GM21529 (cell line): ENCODE results near the gene PHLDB3.
"Not testable (repeated sequence)": the region's sequence is repeated elsewhere in the genome, so short reads cannot be mapped to it uniquely, and the experiment has no call there.

Source experiments
- ATAC-seq: cut with Tn5 transposase; IDR thresholded peaks from one replicate; pipeline ENCODE4 v1.9.1; 2021; ENCODE audit not compliant: unreplicated experiment

The PHLDB3 gene

DNA sequence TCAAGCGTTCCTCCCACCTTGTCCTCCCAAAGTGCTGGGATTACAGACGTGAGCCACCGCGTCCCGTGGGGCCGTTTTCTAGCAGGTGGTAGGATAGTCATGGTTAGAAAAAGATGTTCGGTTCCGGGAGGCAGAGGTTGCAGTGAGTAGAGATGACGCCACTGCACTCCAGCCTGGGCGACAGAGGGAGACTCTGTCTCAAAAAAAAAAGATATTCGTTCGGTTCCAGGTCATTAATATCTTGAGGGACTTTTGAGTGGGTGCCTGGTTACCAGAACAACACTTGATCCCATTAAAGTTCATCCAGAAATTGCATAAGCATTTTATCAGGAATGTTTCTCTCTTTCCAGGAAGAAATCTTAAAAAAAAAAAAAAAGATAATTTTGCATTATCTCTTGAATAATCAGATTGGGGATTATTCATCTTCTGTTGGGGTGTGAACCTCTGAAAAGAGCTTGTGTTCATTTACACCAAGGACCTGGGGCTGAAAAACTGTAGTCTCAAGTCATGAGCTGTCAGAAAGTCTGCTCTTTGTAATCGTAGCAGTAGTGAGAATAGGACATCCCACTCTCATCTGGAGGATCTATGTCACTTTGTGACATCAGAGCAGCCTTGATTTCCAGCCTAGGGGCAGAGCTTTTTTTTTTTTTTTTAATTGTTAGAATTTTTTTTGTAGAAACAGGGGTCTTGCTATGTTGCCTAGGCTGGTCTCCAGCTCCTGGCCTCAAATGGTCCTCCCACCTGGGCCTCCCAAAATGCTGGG, 23.5 kb upstream of the PHLDB3 start:
- no peak for ATAC-seq

DNA sequence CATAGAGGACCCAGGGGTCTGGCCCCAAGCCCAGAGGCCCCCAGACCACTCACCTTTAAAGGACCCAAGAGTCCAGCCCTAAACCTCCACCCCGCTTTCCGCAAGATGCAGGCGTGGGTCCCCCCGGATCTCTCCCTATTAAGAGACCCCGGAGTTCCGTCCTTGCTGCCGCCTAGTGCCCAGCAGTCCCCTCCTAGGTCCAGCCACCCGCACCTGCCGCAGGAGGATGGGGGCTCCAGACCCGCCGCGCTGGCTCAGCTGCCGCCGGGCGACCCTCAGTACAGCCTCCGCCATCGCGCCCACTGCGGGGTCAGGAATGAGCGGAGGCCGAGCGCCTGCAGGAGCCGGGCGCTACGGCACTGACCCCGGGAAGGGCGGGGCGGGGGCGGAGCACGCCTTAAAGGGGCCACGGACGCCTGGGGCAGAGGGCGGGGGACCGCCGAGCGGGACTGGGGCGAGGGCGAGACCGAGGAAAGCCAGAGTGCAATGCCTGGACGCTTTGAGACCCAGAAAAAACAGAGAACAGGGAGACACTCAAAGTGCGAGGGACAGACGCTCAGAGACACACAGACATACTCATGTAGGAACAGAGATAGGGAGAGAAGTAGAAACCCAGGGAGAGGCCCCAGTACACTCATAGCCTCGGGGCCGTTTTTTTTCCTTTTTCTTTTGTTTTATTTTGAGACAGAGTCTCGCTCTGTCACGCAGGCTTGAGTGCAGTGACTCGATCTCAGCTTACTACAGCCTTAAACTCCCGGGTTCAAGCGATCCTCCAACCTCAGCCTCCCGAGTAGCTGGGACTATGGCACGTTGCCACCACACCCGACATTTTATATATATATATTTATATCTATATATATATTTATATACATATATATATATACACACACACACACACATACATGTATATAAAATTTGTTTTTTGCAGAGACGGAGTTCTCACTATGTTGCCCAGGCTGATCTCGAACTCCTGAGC, 22.6 kb upstream of the PHLDB3 start, which contains the start of gene ETHE1:
Gene ETHE1, minus strand, starts transcription at position 318 of the 976 bp plus-strand sequence. Its CDS starts 24 bp downstream, at position 294.
- ATAC-seq = peak; percentile 60

DNA sequence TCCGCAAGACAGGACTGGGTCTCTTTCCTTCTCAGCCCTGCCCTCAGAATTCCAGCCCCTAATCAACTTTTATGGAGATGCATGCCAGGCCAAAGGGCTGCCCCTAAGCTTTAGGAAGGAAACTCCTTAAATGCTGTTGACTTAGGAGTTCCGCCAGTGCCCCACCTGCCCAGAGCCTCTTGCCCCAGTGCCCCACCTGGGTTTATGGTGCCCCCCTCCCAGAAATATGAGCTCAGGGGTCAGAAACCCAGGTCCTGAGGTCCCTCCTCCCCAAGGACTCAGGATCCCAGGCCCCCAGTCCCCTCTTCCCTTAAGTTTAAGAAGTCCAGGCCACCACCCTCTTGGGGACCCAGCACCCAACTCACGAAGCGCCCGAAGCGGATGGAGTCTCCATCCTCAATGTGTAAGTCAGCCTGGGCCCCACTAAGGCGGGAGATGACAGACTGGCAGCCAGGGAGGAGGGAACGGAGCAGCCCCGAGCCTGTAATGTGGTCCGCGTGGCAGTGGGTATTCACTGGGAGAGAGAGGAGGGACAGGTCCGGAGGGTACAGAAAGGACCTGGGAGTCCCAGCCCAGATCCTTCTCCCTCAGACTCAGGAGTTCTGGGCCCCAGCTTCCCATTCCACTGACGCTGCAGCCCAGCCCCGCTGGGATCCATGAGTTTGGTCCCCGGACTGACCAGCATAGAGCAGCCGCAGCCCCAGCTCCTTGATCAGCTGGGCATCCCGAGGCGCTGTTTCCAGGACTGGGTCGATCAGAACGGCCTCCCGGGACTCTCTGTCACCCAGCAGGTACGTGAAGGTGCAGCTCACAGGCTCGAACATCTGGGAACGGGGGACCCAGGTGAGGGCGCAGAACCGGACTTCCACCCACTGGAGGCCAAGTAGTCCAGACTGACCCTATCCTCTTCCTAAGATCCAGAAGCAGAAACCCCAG, 21.6 kb upstream of the PHLDB3 start:
- ATAC-seq = no peak

DNA sequence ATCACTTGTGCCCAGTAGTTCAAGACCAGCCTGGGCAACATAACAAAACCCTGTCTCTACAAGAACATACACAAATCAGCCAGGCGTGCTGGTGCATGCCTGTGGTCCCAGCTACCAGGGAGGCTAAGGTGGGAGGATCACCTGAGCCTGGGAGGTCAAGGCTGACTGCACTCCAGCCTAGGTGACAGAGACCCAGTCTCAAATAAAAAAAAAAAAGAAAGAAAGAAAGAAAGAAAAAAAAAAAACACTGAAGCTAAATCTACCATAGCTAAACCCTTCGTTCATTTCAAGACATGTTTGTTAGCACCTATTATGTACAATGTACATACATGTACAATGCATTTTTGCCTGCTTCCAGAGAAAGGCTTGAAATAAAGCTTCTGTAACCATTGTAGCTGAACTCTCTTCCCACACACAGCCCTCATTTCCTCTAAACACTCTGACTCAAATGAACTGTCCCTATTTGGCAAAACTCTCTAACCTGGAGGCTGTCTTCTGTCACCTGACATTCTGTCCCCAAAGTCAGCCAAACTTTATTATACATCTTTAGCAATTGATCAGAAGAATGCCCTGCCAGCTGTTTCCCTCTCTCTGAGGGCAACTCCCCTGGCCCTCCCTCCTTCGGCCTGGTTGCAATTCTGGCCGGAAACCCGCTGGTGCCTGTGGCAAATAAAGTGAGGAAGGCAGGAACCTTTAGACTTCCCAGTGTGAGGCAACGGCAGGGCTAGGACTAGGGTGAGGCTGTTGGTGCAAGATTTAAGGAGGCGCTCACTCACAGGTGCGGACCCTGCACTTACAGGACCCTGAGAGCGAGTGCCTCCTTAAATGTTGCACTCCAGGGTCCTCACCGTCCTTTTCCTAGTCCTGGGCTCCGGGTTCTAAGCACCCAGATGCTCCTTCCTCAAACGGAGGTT, 20.6 kb upstream of the PHLDB3 start:
- ATAC-seq = no peak

DNA sequence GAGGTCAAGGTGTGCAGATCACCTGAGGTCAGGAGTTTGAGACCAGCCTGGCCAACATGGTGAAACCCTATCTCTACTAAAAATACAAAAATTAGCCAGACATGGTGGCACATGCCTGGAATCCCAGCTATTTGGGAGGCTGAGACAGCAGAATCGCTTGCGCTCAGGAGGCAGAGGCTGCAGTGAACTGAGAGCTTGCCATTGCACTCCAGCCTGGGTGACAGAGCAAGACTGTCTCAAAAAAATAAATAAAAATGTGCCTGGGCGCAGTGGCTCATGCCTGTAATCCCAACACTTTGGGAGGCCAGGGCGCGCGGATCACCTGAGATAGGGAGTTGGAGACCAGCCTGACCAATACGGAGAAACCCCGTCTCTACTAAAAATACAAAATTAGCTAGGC, 19.1 kb upstream of the PHLDB3 start:
- not testable (repeated sequence) for ATAC-seq

DNA sequence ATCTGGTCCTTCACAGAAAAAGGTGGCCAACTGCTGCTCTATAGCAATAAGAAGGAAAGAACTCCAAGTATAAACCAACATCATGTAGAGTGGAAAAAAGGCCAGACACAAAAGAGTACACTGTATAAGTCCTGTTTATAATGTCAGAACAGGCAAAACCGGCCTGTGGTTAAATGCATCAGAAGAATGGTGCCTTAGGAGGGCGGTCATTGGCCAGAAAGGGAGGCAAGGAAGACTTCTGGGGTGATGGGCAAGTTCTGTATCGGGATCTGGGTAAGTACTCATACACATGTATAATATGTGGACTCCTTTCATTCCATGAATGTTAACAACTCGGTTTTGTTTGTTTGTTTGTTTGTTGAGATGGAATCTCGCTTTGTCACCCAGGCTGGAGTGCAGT, 18.4 kb upstream of the PHLDB3 start:
- ATAC-seq = no peak

DNA sequence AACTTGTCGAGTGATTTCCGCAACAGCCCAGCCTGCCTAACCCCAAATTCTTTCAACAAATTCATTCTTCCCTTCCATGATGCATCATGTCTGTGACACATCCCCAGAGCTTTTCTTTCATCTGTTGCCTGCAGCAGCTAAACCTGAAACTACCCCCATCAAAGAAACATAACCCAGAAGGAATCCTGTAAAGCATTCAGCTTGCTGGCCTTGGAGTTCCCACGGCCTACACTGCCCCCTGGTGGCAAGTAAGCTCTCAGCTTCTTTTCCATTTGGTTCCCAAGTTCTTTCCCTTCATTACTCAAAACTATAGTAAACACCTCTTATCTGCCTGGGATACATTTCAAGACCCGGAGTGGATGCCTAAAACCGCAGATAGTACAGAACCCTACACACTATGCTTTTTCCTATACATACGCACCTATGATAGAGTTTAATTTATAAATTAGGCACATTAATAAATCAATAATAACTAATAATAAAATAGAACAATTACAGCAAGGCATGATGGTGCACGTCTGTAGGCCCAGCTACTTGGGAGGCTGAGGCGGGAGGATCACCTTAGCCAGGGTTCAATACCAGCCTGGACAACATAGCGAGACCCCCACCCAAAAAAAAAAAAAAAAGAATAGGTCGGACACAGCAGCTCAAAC, 15.0 kb upstream of the PHLDB3 start:
- ATAC-seq = no peak

DNA sequence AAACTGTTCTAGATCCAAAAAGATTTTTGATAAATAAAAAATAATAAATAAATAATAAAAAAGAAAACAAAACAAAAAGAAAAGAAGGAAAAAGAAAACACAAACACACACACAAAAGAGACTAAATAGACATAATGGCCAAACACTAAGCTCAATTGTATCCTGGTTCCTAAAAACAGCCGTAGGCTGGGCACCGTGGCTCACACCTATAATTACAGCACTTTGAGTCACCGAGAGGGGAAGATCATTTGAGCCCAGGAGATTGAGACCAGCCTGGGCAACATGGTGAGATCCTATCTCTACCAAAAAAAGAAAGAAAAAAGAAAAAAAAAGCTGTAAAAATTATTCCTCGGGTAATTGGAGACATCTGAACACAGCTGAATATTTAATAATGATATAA, 13.5 kb upstream of the PHLDB3 start:
- no peak for ATAC-seq

DNA sequence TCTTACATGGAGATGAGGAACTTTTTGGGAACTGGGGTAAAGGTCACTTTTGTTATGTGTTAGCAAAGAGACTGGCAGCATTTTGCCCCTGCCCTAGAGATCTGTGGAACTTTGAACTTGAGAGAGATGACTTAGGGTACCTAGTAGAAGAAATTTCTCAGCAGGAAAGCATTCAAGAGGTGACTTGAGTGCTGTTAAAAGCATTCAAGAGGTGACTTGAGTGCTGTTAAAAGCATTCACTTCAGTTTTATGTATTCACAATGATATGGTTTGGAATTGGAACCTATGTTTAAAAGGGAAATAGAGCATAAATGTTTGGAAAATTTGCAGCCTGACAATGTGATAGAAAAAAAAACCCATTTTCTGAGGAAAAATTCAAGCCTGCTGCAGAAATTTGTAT, 7.9 kb upstream of the PHLDB3 start:
- not testable (repeated sequence) for ATAC-seq

DNA sequence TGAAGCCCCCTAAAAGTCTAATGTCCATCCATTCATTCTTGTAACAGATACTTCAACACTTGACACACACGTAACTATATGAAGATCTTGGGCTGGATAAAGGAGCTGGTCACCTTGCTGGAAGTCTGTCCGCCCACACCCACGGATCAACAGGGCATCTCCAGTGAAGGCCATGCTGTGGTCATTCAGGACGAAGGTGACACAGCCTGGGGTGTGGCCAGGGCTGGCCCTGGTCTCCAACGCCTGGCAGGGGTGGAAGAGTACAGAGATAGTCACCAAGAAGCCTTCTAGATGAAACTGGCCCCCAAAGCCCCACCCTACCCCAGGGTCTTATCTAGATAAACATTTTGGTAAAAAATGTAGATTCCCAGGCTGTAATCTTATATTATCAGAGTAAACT, 6.8 kb upstream of the PHLDB3 start:
- no peak for ATAC-seq

DNA sequence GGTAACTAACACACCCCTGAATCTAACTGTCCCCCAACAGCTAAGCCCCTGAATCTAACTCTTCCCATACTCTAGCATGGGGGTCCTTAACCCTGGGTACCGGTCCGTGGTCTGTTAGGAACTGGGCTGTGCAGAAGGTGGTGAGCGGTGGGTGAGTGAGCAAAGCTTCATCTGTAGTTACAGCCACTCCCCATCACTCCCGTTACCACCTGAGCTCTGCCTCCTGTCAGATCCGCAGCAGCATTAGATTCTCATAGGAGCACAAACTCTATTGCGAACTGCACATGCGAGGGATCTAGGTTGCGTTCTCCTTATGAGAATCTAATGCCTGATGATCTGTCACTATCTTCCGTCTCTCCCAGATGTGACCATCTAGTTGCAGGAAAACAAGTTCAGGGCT, 6.2 kb upstream of the PHLDB3 start:
- ATAC-seq = no peak

DNA sequence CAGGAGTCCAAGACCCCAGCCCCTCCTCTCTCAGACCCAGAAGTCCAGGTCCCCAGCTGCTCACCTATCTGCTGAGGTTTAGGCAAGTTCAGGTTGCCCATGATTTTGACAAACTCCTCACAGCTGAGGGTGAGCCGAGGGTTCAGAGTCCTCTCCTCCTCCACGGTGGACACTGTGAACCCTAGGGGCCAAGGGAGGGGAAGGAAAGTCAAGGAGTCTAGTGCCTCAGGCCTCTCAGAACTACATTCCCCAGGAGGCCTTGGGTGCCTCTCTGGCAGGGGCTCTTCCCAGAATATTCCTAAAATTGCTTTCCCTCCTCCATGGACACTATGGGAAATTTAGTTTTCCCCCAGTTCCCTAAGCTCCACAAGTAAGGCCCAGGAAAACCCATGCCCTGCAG, 3.3 kb upstream of the PHLDB3 start:
- no peak for ATAC-seq

DNA sequence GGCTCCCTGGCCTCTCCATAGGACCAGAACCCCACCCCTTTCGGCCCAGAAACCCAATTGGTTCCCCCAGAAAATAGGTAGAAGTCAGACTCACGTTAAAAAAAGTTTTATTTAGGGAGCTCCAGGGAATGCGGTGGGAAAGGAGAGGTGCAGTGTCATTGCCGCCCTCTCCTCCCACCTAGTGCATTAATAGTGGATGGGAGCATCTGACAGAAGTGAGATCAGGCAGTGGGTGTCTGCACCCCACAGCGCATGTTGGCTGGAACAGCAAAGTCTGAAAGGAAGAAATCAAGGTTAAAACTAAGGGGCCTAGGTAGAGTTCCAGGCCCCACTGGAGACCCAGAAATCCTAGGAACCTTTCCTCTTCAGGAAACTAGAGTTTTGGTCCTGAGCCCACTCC, 2.1 kb upstream of the PHLDB3 start:
- ATAC-seq = no peak

DNA sequence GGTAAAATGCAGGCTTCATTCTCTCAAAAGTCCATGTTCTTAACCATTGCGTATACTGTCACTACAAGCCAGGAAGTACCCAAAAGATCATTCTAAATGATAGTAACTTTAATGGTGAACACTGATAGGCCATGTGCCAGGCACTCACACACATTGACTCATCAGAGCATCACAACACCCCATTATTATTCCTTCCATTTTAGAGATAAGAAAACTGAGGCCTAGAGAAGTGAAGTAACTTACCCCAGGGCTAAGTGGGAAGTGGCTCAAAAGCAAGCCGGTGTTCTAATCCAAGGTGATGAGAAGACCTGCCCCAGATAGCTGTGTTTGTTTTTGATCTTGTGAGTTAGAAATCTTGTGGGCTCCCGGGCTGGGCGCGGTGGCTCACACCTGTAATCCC, 1.4 kb upstream of the PHLDB3 start:
- no peak for ATAC-seq

DNA sequence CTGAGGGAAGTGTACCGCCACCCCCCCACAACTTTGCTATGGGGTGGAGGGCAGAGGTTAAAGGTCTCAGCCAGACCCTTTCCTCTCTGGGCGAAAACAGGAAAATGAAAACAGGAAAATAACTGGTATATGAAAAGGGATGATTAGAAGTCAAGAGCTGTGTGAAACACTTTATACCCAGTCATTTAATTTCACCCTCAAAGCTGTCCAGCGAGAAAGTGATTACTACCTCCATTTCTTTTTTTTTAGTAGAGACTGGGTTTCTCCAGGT, 575 bp upstream of the PHLDB3 start:
- no peak for ATAC-seq

DNA sequence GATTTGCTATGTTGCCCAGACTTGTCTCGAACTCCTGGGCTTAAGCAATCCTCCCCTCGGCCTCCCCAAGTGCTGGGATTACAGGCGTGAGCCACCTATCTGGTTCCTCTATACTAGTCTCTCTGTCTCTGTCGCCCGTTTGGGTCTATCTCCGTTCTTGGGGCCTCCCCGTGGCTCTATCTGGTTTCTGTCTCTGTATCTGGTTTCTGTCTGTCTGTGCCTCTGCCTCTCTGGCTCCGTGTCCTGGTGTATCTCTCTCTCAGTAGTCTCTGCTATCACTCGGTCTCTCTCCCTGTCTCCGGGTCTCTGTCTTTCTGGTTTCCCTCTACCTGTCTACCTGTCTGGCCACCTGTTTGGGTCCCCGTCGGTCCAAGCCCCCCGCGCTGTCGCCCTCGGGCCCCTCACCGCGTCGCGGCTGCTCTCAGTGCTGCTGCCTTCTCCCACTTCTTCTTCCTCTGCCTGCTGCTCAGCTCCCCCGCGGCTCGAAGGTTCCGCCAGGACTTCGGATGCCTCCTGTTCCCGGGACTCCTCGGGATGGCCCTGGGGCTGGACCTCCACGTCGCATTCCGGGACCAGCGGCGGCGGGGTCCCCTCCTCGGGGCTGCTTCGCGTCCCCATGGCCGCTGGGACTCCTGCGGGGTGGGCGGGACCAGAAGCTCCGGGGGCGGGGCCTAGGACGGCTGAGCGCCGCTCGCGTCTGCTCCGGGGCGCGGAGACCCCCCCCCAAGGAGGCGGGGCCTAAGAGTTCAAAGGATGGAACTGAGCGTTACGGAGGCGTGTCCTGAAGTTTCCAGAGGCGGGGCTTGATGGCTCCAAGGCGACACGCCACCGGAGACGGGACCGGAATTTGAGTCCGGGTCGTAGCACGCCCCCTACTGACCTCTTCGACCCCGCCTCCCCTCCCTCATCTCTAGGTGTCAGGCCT, 783 bp downstream of the PHLDB3 start:
- peak; percentile 90 for ATAC-seq

DNA sequence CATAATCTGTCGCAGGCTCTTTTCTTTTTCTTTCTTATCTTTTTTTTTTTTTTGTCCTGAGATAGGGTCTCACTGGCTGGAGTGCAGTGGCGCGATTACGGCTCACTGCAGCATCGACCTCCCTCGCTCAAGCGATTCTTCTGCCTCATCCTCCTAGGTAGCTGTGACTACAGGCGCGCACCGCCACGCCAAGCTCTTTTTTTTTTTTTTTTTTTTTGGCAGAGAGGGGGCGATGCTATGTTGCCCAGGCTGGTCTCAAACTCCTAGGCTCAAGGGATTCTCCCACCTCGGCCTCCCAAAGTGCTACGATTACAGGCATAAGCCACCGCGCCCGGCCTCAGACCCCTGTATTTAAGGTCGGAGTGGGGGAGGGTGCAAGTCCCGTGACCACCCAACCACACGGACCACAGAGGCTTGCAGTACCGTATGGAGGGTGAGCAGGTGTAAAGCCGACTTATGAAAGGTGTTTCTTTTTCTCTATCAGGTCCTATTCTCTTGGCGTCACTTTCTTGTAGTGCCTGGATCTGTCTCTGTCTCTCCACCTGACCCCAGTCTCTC, 2.0 kb downstream of the PHLDB3 start:
- no peak for ATAC-seq
